Smooth muscle cell of the brain vasculature (primary cell): Measurements from ENCODE around the gene NTHL1.

ENCODE experiments used
- DNase-seq: peaks from one replicate; pipeline ENCODE4 v3.0.0-alpha.2; 2012; ENCODE audit warnings: low read depth, low spot score

The NTHL1 gene

DNA sequence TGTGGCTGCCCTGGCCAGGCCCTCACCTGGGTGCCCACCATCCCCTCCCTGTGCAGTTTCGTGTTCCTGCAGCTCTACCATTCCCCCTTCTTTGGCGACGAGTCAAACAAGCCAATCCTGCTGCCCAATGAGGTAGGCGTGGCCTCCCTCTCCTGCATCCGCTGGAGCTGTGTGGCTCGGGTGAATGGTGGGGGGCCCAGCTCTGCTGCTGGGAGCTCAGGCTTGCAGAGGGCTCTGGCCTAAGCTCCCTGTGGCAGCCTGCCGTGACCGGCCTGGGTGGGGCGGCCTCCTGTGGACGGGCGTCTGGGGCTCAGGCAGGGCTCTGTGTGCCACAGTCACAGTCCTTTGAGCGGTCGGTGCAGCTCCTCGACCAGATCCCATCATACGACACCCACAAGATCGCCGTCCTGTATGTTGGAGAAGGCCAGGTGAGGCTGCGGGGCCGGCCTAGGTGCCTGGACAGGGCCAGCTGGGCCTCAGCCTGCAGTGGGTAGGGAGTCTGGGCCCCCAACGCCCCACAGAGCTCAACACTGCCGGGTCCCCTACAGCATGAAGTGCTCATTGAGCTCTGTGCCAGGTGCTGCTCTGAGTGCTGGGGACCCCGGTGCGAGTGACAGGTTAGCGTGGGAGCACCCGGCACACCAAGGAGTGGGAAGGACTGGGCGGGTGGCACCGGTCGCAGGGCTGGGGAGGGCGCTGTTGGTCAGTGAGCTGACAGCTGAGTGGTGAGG lies 37.4 kb upstream of the NTHL1 start:
- DNase-seq = no peak

DNA sequence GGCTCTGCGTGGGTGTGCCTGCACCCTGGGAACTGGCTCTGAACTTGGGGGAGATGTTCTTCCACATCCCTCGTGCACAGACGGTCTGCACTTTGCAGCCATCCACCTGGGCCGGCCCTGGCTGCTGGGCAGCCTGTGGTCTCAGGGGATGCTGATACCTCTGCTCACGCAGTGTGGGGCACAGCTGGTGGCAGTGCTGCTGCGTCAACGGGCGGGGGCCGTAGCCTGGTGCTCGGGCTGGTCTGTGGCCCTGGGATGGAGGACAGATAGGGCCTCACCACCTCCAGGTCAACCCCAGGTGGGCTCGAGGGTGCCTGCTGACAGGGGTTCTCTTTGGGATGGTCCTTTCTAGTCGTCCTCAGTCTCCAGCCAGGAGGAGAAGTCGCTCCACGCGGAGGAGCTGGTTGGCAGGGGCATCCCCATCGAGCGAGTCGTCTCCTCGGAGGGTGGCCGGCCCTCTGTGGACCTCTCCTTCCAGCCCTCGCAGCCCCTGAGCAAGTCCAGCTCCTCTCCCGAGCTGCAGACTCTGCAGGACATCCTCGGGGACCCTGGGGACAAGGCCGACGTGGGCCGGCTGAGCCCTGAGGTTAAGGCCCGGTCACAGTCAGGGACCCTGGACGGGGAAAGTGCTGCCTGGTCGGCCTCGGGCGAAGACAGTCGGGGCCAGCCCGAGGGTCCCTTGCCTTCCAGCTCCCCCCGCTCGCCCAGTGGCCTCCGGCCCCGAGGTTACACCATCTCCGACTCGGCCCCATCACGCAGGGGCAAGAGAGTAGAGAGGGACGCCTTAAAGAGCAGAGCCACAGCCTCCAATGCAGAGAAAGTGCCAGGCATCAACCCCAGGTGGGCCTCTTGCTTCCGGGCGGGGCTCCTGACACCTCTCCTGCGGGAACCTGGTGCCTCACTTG lies 36.5 kb upstream of the NTHL1 start:
- no peak for DNase-seq

- DNase-seq = no peak
Measured at GRCh38 chr16:2083409-2083808, 35.8 kb upstream of the NTHL1 start.

- DNase-seq = no peak
Measured at GRCh38 chr16:2082983-2083364, 35.3 kb upstream of the NTHL1 start.

- no peak for DNase-seq
Measured at GRCh38 chr16:2082171-2082982, 34.7 kb upstream of the NTHL1 start.

GRCh38 chr16:2081201-2082084 lies 33.8 kb upstream of the NTHL1 start:
- no peak for DNase-seq

GRCh38 chr16:2079991-2080390 lies 32.4 kb upstream of the NTHL1 start:
- DNase-seq = no peak

DNA sequence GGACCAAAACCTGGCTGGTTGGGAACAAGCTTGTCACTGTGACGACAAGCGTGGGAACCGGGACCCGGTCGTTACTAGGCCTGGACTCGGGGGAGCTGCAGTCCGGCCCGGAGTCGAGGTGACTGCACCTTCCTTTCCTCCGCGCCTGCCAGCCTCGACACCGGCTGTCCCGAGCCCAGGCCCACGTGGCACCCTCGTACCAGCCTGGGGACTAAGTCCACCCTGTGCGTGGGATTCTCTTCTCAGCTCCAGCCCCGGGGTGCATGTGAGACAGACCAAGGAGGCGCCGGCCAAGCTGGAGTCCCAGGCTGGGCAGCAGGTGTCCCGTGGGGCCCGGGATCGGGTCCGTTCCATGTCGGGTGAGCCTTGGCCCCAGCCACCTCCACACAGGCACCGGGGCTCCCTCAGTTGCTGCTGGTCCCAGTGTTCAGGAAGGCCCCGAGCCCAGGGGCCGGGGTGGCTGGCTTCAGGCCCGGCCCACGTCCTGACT lies 31.7 kb upstream of the NTHL1 start:
- no peak for DNase-seq

- no peak for DNase-seq
Measured at GRCh38 chr16:2078691-2079090, 31.1 kb upstream of the NTHL1 start.

DNA sequence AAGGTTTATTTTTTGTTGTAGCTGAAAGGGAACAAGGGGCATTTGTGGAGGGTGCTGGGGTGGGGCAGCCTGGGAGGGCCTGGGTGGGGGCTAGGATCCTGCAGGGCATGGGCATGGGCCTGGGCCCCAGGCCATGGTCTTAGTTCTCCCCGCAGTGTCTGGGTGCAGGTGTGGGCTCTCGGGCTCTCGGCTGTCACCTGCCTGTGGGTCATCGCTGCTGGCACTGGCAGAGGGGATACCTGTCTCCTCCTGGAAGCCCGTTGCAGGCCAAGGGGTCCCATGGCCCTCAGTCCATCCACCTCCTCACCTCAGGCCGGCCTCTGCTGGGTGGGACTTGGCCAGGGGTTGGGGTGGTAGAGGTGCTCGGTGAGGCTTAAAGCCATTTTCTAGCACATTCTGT lies 30.5 kb upstream of the NTHL1 start:
- no peak for DNase-seq

- no peak for DNase-seq
Measured at GRCh38 chr16:2077696-2078095, 30.1 kb upstream of the NTHL1 start.

- DNase-seq = no peak
Measured at GRCh38 chr16:2077016-2077415, 29.4 kb upstream of the NTHL1 start.

- no peak for DNase-seq
Measured at GRCh38 chr16:2076072-2076865, 28.6 kb upstream of the NTHL1 start.

DNA sequence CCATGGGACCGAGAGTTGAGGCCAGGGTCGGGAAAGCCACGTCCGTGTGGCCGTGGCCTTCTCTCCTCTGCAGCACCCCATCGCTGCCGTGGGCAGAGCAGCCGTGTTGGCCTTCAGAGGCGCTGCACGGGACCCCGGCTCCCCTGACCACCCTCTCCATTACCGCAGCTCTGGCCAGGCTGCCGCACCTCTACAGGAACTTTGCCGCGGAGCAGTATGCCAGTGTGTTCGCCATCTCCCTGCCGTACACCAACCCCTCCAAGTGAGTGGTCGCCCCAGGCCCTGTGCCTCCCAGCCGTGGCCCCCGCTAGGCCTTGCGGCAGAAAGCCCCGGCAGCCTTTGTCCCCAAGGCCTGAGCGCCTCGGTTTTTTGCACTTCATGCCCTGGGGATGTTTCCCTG lies 28.0 kb upstream of the NTHL1 start:
- DNase-seq = no peak

- DNase-seq = no peak
Measured at GRCh38 chr16:2074071-2074470, 26.4 kb upstream of the NTHL1 start.

- no peak for DNase-seq
Measured at GRCh38 chr16:2072926-2073325, 25.3 kb upstream of the NTHL1 start.

- no peak for DNase-seq
Measured at GRCh38 chr16:2071454-2072202, 24.0 kb upstream of the NTHL1 start.

- DNase-seq = no peak
Measured at GRCh38 chr16:2070576-2071453, 23.2 kb upstream of the NTHL1 start.
